Subcutaneous abdominal adipose tissue (tissue), 5 donors: Measurements from ENCODE around the gene RAP2A.

Experiments used
- H3K27ac ChIP-seq: one replicate; pipeline ENCODE4 v1.7.0; 2013; ENCODE audit warnings: low read depth, mild to moderate bottlenecking, inconsistent platforms, low read length, moderate library complexity
- H3K27me3 ChIP-seq, 5 donors: one replicate each; pipeline ENCODE4 v1.7.0; 2013; ENCODE audit warnings: low read length in 5 of 5, inconsistent platforms in 1 of 5; ENCODE audit not compliant: control insufficient read depth in 5 of 5, insufficient read depth in 4 of 5
- H3K36me3 ChIP-seq, 5 donors: one replicate each; pipeline ENCODE4 v1.7.0; 2013; ENCODE audit warnings: low read length in 5 of 5; ENCODE audit not compliant: control insufficient read depth in 5 of 5, insufficient read depth in 5 of 5
- H3K4me1 ChIP-seq, 5 donors: one replicate each; pipeline ENCODE4 v1.7.0; 2013; ENCODE audit warnings: low read length in 5 of 5, mild to moderate bottlenecking in 3 of 5, moderate library complexity in 1 of 5; ENCODE audit not compliant: control insufficient read depth in 5 of 5, insufficient read depth in 5 of 5
- H3K4me3 ChIP-seq, 5 donors: one replicate each; pipeline ENCODE4 v1.7.0; 2013; ENCODE audit warnings: low read length in 5 of 5, low read depth in 1 of 5
- H3K9ac ChIP-seq, 5 donors: one replicate each; pipeline ENCODE4 v1.7.0; 2013; ENCODE audit warnings: low read length in 5 of 5, mild to moderate bottlenecking in 4 of 5, moderate library complexity in 3 of 5
- H3K9me3 ChIP-seq, 5 donors: one replicate each; pipeline ENCODE4 v1.7.0; 2013; ENCODE audit warnings: low read length in 5 of 5; ENCODE audit not compliant: control insufficient read depth in 5 of 5
- donor health status: healthy.
- donor health status: healthy.
- donor health status: healthy.
- donor health status: healthy.
- donor health status: healthy.

Gene RAP2A

GRCh38 chr13:97445522-97446187 is 11.7 kb downstream of the RAP2A start:
- H3K4me3 ChIP-seq = no peak overlapping the region
- H3K9me3 ChIP-seq = no peaks in the 10 kb centered on the region
- H3K4me1 ChIP-seq = no peaks in the 10 kb centered on the region
- H3K27ac ChIP-seq = no peak overlapping the region
- no peak overlapping the region for H3K9ac ChIP-seq
- H3K36me3 ChIP-seq = peaks cover 0 to 5% (median 2%) of the 10 kb centered on the region in 5 donors
- no peaks in the 10 kb centered on the region for H3K27me3 ChIP-seq

GRCh38 chr13:97446448-97446847 is 12.5 kb downstream of the RAP2A start:
- Histone ChIP-seq H3K4me3 (no peak overlapping the region), H3K27me3 (no peaks in the 10 kb centered on the region), H3K9me3 (no peaks in the 10 kb centered on the region), H3K27ac (no peak overlapping the region), H3K4me1 (no peaks in the 10 kb centered on the region), H3K9ac (no peak overlapping the region), H3K36me3 (peaks cover 0 to 7% (median 2%) of the 10 kb centered on the region in 5 donors)

- no peak overlapping the region for H3K9ac ChIP-seq
- H3K9me3 ChIP-seq = no peaks in the 10 kb centered on the region
- H3K4me1 ChIP-seq = peaks cover 0 to 7% (median 3%) of the 10 kb centered on the region in 5 donors
- peaks cover 0 to 5% (median 2%) of the 10 kb centered on the region in 5 donors for H3K36me3 ChIP-seq
- H3K4me3 ChIP-seq = no peak overlapping the region
- H3K27ac ChIP-seq = no peak overlapping the region
- H3K27me3 ChIP-seq = no peaks in the 10 kb centered on the region
Observed at GRCh38 chr13:97448503-97449251, 14.7 kb downstream of the RAP2A start.

- Histone ChIP-seq H3K27ac (no peak overlapping the region), H3K4me3 (no peak overlapping the region), H3K36me3 (peaks cover 0 to 5% (median 0%) of the 10 kb centered on the region in 5 donors), H3K27me3 (no peaks in the 10 kb centered on the region), H3K9me3 (no peaks in the 10 kb centered on the region), H3K4me1 (peaks cover 1 to 14% (median 7%) of the 10 kb centered on the region in 5 donors), H3K9ac (no peak overlapping the region)
Observed at GRCh38 chr13:97454699-97455098, 20.7 kb downstream of the RAP2A start.

GRCh38 chr13:97456047-97456446 is 22.1 kb downstream of the RAP2A start:
- Histone ChIP-seq H3K9ac (no peak overlapping the region), H3K9me3 (no peaks in the 10 kb centered on the region), H3K27ac (no peak overlapping the region), H3K4me3 (no peak overlapping the region), H3K4me1 (peaks cover 3 to 26% (median 19%) of the 10 kb centered on the region in 5 donors), H3K36me3 (peaks cover 0 to 5% (median 0%) of the 10 kb centered on the region in 5 donors), H3K27me3 (no peaks in the 10 kb centered on the region)

- Histone ChIP-seq H3K4me1 (peaks cover 3 to 22% (median 15%) of the 10 kb centered on the region in 5 donors), H3K4me3 (no peak overlapping the region), H3K27me3 (no peaks in the 10 kb centered on the region), H3K36me3 (peaks cover 0 to 5% (median 4%) of the 10 kb centered on the region in 5 donors), H3K9ac (no peak overlapping the region), H3K27ac (no peak overlapping the region), H3K9me3 (no peaks in the 10 kb centered on the region)
Observed at GRCh38 chr13:97459215-97459777, 25.3 kb downstream of the RAP2A start.

GRCh38 chr13:97460004-97460775 is 26.2 kb downstream of the RAP2A start:
- H3K4me1 ChIP-seq = peaks cover 3 to 22% (median 15%) of the 10 kb centered on the region in 5 donors
- H3K9me3 ChIP-seq = no peaks in the 10 kb centered on the region
- peak overlapping the region in 2 of 5 donors; percentile 3 to 17 for H3K4me3 ChIP-seq
- no peaks in the 10 kb centered on the region for H3K27me3 ChIP-seq
- peaks cover 7 to 12% (median 10%) of the 10 kb centered on the region in 5 donors for H3K36me3 ChIP-seq
- no peak overlapping the region for H3K9ac ChIP-seq
- no peak overlapping the region for H3K27ac ChIP-seq

DNA sequence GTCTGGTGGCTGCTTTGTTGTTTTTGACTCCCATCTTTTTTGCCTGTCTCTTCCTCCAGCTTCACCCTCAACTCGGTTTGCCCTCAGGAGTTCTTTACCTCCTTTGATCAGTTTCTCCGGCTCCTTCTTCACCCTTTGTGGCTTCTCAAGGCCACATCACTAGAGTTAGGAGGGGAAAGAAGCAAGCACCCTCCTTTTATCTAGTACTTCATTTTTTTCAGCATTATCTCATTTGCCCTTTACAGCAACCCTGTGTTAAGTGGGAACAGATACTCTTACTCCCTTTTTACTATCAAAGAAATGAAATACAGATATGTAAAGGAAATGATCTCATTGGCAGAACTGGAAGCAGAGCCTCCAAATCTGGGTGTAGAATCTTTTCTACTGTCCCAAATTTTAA is 26.9 kb downstream of the RAP2A start:
- H3K27ac ChIP-seq = no peak overlapping the region
- peaks cover 3 to 17% (median 15%) of the 10 kb centered on the region in 5 donors for H3K4me1 ChIP-seq
- no peak overlapping the region for H3K4me3 ChIP-seq
- no peaks in the 10 kb centered on the region for H3K9me3 ChIP-seq
- H3K27me3 ChIP-seq = no peaks in the 10 kb centered on the region
- peaks cover 7 to 12% (median 10%) of the 10 kb centered on the region in 5 donors for H3K36me3 ChIP-seq
- no peak overlapping the region for H3K9ac ChIP-seq

- Histone ChIP-seq H3K4me3 (no peak overlapping the region), H3K27ac (no peak overlapping the region), H3K9ac (no peak overlapping the region)
Observed at GRCh38 chr13:97464561-97464960, 30.6 kb downstream of the RAP2A start.

More at GRCh38 chr13:97464561-97464960, 30.6 kb downstream of the RAP2A start:
- Histone ChIP-seq H3K9me3 (no peaks in the 10 kb centered on the region), H3K27me3 (no peaks in the 10 kb centered on the region), H3K36me3 (peaks cover 7 to 13% (median 11%) of the 10 kb centered on the region in 5 donors), H3K4me1 (peaks cover 3 to 16% (median 12%) of the 10 kb centered on the region in 5 donors)
